Fibroblast of lung (primary cell): ENCODE results near the gene SAMD3. TPM values are rescaled to one million over a fixed set of nuclear protein-coding genes. Genes with fewer than 3 reads are reported as not detected.

Experiments
- DNase-seq, 2 donors: peaks; one replicate each; pipeline versions ENCODE4 v3.0.0 to v3.0.0-alpha.2; 2010; ENCODE audit warnings: low read depth in 2 of 2
- H2AFZ ChIP-seq: 2 replicates; pipeline ENCODE4 v1.5.1; 2012; ENCODE audit warnings: low read length, control low read depth, inconsistent platforms
- H3K27ac ChIP-seq: 2 replicates; pipeline ENCODE4 v1.5.1; 2011; ENCODE audit warnings: low read length, control low read depth; ENCODE audit not compliant: insufficient read depth
- H3K27me3 ChIP-seq: 2 replicates; pipeline ENCODE4 v1.5.1; 2011; ENCODE audit warnings: mild to moderate bottlenecking, low read length; ENCODE audit not compliant: control insufficient read depth, insufficient read depth
- H3K36me3 ChIP-seq: 2 replicates; pipeline ENCODE4 v1.5.1; 2011; ENCODE audit warnings: low read length; ENCODE audit not compliant: control insufficient read depth, insufficient read depth
- H3K4me1 ChIP-seq: 2 replicates; pipeline ENCODE4 v1.5.1; 2011; ENCODE audit warnings: low read length; ENCODE audit not compliant: control insufficient read depth, insufficient read depth; ENCODE audit errors: extremely low read depth
- H3K4me2 ChIP-seq: 2 replicates; pipeline ENCODE4 v1.5.1; 2011; ENCODE audit warnings: low read length, control low read depth; ENCODE audit not compliant: insufficient read depth; ENCODE audit errors: extremely low read depth
- H3K4me3 ChIP-seq, 4 experiments: fragments of 200-600 bp in 1 of 4; sonication (generic) in 1 of 4; replicated peaks in 1 of 4; 2 replicates each; pipeline ENCODE4 v1.5.1; 2011 to 2016; ENCODE audit warnings: low read length in 4 of 4, low read depth in 3 of 4, mild to moderate bottlenecking in 3 of 4, control low read depth in 2 of 4, inconsistent platforms in 1 of 4, mixed read lengths in 1 of 4; ENCODE audit not compliant: insufficient read depth in 1 of 4; ENCODE audit errors: control extremely low read depth in 1 of 4
- H3K79me2 ChIP-seq: 2 replicates; pipeline ENCODE4 v1.5.1; 2012; ENCODE audit warnings: mild to moderate bottlenecking, low read length, inconsistent platforms; ENCODE audit not compliant: control insufficient read depth, insufficient read depth
- H3K9ac ChIP-seq: 2 replicates; pipeline ENCODE4 v1.5.1; 2011; ENCODE audit warnings: mild to moderate bottlenecking, low read length, control low read depth; ENCODE audit not compliant: insufficient read depth
- H3K9me3 ChIP-seq: 2 replicates; pipeline ENCODE4 v1.5.1; 2012; ENCODE audit warnings: low read depth, low read length; ENCODE audit not compliant: control insufficient read depth, insufficient read depth
- H4K20me1 ChIP-seq: 2 replicates; pipeline ENCODE4 v1.5.1; 2011; ENCODE audit warnings: low read length; ENCODE audit not compliant: control insufficient read depth, insufficient read depth; ENCODE audit errors: extremely low read depth
- EZH2 ChIP-seq: IDR thresholded peaks from 2 replicates; pipeline ENCODE4 v1.5.1; 2012; ENCODE audit warnings: low read length, control low read depth, mild to moderate bottlenecking; ENCODE audit errors: missing control alignments
- polyA plus RNA-seq, 2 donors: library from polyadenylated mRNA; depleted of rRNA in 1 of 2; stranded (reverse) in 1 of 2; unstranded in 1 of 2; fragments of >200 nt; gene quantifications; 2 replicates each; pipeline ENCODE4 v1.2.1, GENCODE V29; 2011 to 2012; ENCODE audit warnings: missing spikeins in 1 of 2
- total RNA-seq: library from RNA; depleted of rRNA; stranded (reverse); fragments of >200 nt; gene quantifications from 2 replicates; pipeline ENCODE4 v1.2.1, GENCODE V29; 2014
- TF ChIP-seq, protein P1 (sequence below), 2 donors: IDR thresholded peaks in 1 of 2; conservative IDR thresholded peaks in 1 of 2; 1 replicate in 1 of 2; 2 replicates in 1 of 2; pipeline ENCODE4 v1.5.1; 2011 to 2012; ENCODE audit warnings: low read length in 2 of 2, control low read depth in 1 of 2, inconsistent platforms in 1 of 2, low read depth in 1 of 2, mild to moderate bottlenecking in 1 of 2

SAMD3 gene
- total and polyA plus RNA-seq, 2 donors (not counting 1 experiment from before 2014, with no cell fraction given) = 1.5 to 2.8 TPM

DNA sequence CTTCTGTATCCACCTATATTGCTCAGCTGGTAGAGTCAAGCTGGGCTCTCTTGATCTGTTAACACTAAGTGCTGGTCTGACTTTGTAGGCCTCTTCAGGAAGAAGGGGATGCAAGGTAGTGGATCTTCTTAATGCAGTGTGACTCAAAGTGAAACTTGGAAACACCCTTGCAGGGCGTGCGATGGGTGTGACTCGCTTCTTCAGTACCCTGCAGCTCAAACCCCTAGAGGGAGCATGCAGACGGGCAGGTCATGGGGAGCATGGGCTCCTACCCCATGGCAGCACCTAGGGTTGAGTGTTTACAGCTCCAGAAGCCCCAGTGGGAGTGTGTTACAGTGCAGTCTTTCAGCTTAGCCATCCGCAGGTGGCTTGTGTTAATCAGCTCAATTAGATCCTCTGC lies 757 bp upstream of the SAMD3 start:
- no peak overlapping the region for H3K9ac ChIP-seq
- H3K4me3 ChIP-seq = no peak overlapping the region
- no peaks in the 10 kb centered on the region for H4K20me1 ChIP-seq
- H3K9me3 ChIP-seq = no peaks in the 10 kb centered on the region
- no peak overlapping the region for H3K27ac ChIP-seq
- H2AFZ ChIP-seq = no peak overlapping the region
- DNase-seq = no peak
- no peaks in the 10 kb centered on the region for H3K4me1 ChIP-seq
- no peaks in the 10 kb centered on the region for H3K27me3 ChIP-seq
- TF ChIP-seq, protein P1, sequence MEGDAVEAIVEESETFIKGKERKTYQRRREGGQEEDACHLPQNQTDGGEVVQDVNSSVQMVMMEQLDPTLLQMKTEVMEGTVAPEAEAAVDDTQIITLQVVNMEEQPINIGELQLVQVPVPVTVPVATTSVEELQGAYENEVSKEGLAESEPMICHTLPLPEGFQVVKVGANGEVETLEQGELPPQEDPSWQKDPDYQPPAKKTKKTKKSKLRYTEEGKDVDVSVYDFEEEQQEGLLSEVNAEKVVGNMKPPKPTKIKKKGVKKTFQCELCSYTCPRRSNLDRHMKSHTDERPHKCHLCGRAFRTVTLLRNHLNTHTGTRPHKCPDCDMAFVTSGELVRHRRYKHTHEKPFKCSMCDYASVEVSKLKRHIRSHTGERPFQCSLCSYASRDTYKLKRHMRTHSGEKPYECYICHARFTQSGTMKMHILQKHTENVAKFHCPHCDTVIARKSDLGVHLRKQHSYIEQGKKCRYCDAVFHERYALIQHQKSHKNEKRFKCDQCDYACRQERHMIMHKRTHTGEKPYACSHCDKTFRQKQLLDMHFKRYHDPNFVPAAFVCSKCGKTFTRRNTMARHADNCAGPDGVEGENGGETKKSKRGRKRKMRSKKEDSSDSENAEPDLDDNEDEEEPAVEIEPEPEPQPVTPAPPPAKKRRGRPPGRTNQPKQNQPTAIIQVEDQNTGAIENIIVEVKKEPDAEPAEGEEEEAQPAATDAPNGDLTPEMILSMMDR (conservative IDR thresholded peaks at IDR 0.05 in 1 of 2, IDR thresholded peaks at IDR 0.05 in 1 of 2; ENCODE audit: low read depth in 1 of 2, low read length in 2 of 2) = no peak
- no peak for TF ChIP-seq EZH2
- H3K36me3 ChIP-seq = no peaks in the 10 kb centered on the region
- H3K4me2 ChIP-seq = no peak overlapping the region
- no peaks in the 10 kb centered on the region for H3K79me2 ChIP-seq

DNA sequence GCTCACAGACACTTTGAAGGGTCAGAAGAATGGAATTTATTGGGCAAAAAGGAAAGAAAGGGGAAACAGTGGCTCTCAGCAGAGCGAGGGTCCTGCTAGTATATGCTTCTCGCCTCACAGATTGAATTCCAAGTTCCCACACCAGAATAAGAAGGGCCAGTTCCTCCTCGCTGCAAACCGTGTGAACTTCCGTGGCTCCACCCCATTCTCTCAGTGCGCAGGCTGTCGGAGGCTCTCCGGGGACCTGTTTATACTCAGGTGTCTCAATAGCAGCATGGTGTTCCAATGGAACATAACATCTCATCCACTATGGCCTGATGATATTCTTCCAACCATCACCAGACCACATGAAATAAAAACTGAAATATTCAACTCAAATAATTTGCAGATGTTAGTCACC lies 4.6 kb downstream of the SAMD3 start:
- Histone ChIP-seq H3K4me3 (no peak overlapping the region), H3K4me2 (no peak overlapping the region), H4K20me1 (no peaks in the 10 kb centered on the region), H2AFZ (no peak overlapping the region), H3K27me3 (no peaks in the 10 kb centered on the region), H3K4me1 (no peaks in the 10 kb centered on the region), H3K79me2 (no peaks in the 10 kb centered on the region), H3K27ac (no peak overlapping the region), H3K9ac (no peak overlapping the region), H3K9me3 (no peaks in the 10 kb centered on the region), H3K36me3 (no peaks in the 10 kb centered on the region)
- no peak for TF ChIP-seq EZH2
- TF ChIP-seq, protein P1 (conservative IDR thresholded peaks at IDR 0.05 in 1 of 2, IDR thresholded peaks at IDR 0.05 in 1 of 2; ENCODE audit: low read depth in 1 of 2, low read length in 2 of 2) = no peak
- no peak for DNase-seq

DNA sequence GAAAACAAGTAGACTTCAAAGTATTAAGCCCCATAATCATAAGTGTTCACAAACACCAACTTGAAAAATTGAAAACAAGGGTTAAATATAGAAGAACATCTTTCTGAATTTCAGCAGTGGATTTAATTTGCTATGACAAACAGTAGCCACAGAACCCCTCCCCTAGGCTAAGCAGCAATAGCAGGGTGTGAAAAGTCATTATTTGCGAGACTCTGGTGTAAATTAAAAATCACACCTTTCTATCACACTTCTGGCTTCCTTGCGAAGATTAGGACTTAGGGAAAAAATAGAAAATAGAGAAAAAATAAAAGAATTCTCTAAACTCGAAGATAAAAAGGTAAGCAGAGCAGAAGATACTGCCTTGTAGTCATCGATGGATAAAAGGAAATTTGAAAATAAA lies 6.1 kb downstream of the SAMD3 start:
- Histone ChIP-seq H4K20me1 (no peaks in the 10 kb centered on the region), H3K27ac (no peak overlapping the region), H3K9me3 (no peaks in the 10 kb centered on the region), H2AFZ (no peak overlapping the region), H3K9ac (no peak overlapping the region), H3K27me3 (no peaks in the 10 kb centered on the region), H3K4me3 (no peak overlapping the region), H3K4me1 (no peaks in the 10 kb centered on the region), H3K79me2 (no peaks in the 10 kb centered on the region), H3K4me2 (no peak overlapping the region), H3K36me3 (no peaks in the 10 kb centered on the region)
- TF ChIP-seq, protein P1 (conservative IDR thresholded peaks at IDR 0.05 in 1 of 2, IDR thresholded peaks at IDR 0.05 in 1 of 2; ENCODE audit: low read depth in 1 of 2, low read length in 2 of 2) = no peak
- TF ChIP-seq EZH2 = no peak
- DNase-seq = no peak
